GM23338 (cell line): ENCODE results near the gene THADA. TPM values are rescaled to one million over a fixed set of nuclear protein-coding genes. Genes with fewer than 3 reads are reported as not detected.

Source experiments
- ATAC-seq: fragments of 200-7000 bp; cut with Tn5 transposase; 3 replicates; pipeline ENCODE4 v1.9.1; 2020
- DNase-seq: peaks from one replicate; pipeline ENCODE4 v3.0.0-alpha.2; 2015; ENCODE audit warnings: low spot score
- H2AFZ ChIP-seq: fragments of 200-600 bp; sonication (generic); 2 replicates; pipeline ENCODE4 v1.8.0; 2016; ENCODE audit warnings: antibody characterized with exemption, mild to moderate bottlenecking, moderate library complexity
- H3F3A ChIP-seq: fragments of 200-600 bp; sonication (generic); replicated peaks from 2 replicates; pipeline ENCODE4 v1.8.0; 2017; ENCODE audit warnings: antibody characterized with exemption, mixed run types, low read depth
- H3K27ac ChIP-seq: fragments of 200-600 bp; sonication (generic); 2 replicates; pipeline ENCODE4 v1.6.1; 2016; ENCODE audit warnings: low read depth
- H3K27me3 ChIP-seq: fragments of 200-600 bp; sonication (generic); 2 replicates; pipeline ENCODE4 v1.8.0; 2016; ENCODE audit warnings: mild to moderate bottlenecking, mixed run types, moderate library complexity; ENCODE audit not compliant: insufficient read depth
- H3K36me3 ChIP-seq: fragments of 200-600 bp; sonication (generic); 2 replicates; pipeline ENCODE4 v1.8.0; 2016; ENCODE audit warnings: mild to moderate bottlenecking; ENCODE audit not compliant: insufficient read depth
- H3K4me1 ChIP-seq: fragments of 200-600 bp; sonication (generic); 2 replicates; pipeline ENCODE4 v1.8.0; 2016; ENCODE audit warnings: mild to moderate bottlenecking, moderate library complexity; ENCODE audit not compliant: insufficient read depth
- H3K4me2 ChIP-seq: fragments of 200-600 bp; sonication (generic); 2 replicates; pipeline ENCODE4 v1.7.1; 2017; ENCODE audit warnings: mixed run types
- H3K4me3 ChIP-seq: fragments of 200-600 bp; sonication (generic); 2 replicates; pipeline ENCODE4 v1.6.1; 2016; ENCODE audit warnings: mixed run types
- H3K79me2 ChIP-seq: fragments of 200-600 bp; sonication (generic); replicated peaks from 2 replicates; pipeline ENCODE4 v1.8.0; 2017; ENCODE audit warnings: mild to moderate bottlenecking; ENCODE audit not compliant: insufficient read depth
- H3K9me2 ChIP-seq: fragments of 200-600 bp; sonication (generic); 2 replicates; pipeline ENCODE4 v1.8.0; 2017; ENCODE audit not compliant: insufficient read depth
- H4K20me1 ChIP-seq: fragments of 200-600 bp; sonication (generic); replicated peaks from 2 replicates; pipeline ENCODE4 v1.8.0; 2017; ENCODE audit warnings: mild to moderate bottlenecking; ENCODE audit not compliant: insufficient read depth
- H3K27ac Mint-ChIP-seq: 2 replicates; pipeline ENCODE4 v1.8.0; 2020; ENCODE audit warnings: inconsistent platforms, mild to moderate bottlenecking, moderate library complexity, mixed read lengths
- H3K27me3 Mint-ChIP-seq: 3 replicates; pipeline ENCODE4 v1.8.0; 2022; ENCODE audit warnings: low read depth, mild to moderate bottlenecking, moderate library complexity, mixed read lengths, inconsistent platforms; ENCODE audit not compliant: insufficient read depth, poor library complexity
- H3K36me3 Mint-ChIP-seq: 3 replicates; pipeline ENCODE4 v1.8.0; 2021; ENCODE audit warnings: low read depth, mild to moderate bottlenecking, inconsistent platforms, moderate library complexity, mixed read lengths
- H3K4me1 Mint-ChIP-seq: 3 replicates; pipeline ENCODE4 v1.8.0; 2020; ENCODE audit warnings: mild to moderate bottlenecking, inconsistent platforms, mixed read lengths
- H3K4me3 Mint-ChIP-seq: 3 replicates; pipeline ENCODE4 v1.8.0; 2021; ENCODE audit warnings: moderate library complexity, mild to moderate bottlenecking, inconsistent platforms, mixed read lengths
- H3K9me3 Mint-ChIP-seq: 3 replicates; pipeline ENCODE4 v1.8.0; 2020; ENCODE audit warnings: moderate library complexity, mild to moderate bottlenecking, inconsistent platforms, mixed read lengths
- EZH2 ChIP-seq: fragments of 200-600 bp; sonication (generic); IDR thresholded peaks from one replicate; pipeline ENCODE4 v1.8.0; 2017; ENCODE audit warnings: antibody characterized with exemption, mild to moderate bottlenecking, low read depth; ENCODE audit not compliant: unreplicated experiment
- EZH2phosphoT487 ChIP-seq: fragments of 200-600 bp; sonication (generic); IDR thresholded peaks from one replicate; pipeline ENCODE4 v1.8.1; 2018; ENCODE audit warnings: antibody characterized with exemption; ENCODE audit not compliant: unreplicated experiment
- JUNB ChIP-seq: IDR thresholded peaks from one replicate; pipeline ENCODE4 v1.6.1; 2016; ENCODE audit warnings: antibody characterized with exemption; ENCODE audit not compliant: unreplicated experiment
- NANOG ChIP-seq: IDR thresholded peaks from 2 replicates; pipeline ENCODE4 v1.6.1; 2016; ENCODE audit warnings: antibody characterized with exemption, borderline replicate concordance
- POLR2AphosphoS5 ChIP-seq: IDR thresholded peaks from 2 replicates; pipeline ENCODE4 v1.6.1; 2016; ENCODE audit warnings: antibody characterized with exemption, low read depth
- STAT1 ChIP-seq: IDR thresholded peaks from one replicate; pipeline ENCODE4 v1.6.1; 2016; ENCODE audit warnings: antibody characterized with exemption; ENCODE audit not compliant: unreplicated experiment
- ZNF114 ChIP-seq: fragments of 250-450 bp; sonication (Bioruptor Pico); IDR thresholded peaks from 2 replicates; pipeline ENCODE4 v1.5.0; 2020; ENCODE audit warnings: mild to moderate bottlenecking, moderate library complexity
- polyA plus RNA-seq: library from polyadenylated mRNA; unstranded; fragments of >200 nt; fragmentation: Nextera tagmentation; extraction: Ambion mirVana; gene quantifications from 2 replicates; pipeline ENCODE4 v1.2.1, GENCODE V29; 2016
- total RNA-seq: library from RNA; depleted of rRNA; stranded (reverse); fragments of >200 nt; shearing (Covaris generic); gene quantifications from 2 replicates; pipeline ENCODE4 v1.2.3, GENCODE V29; 2014
- TF ChIP-seq, protein P1 (sequence below): IDR thresholded peaks from one replicate; pipeline ENCODE4 v1.6.1; 2018; ENCODE audit warnings: antibody characterized with exemption; ENCODE audit not compliant: unreplicated experiment
- TF ChIP-seq, protein P2 (sequence below): fragments of 250-450 bp; sonication (Bioruptor Pico); IDR thresholded peaks from 2 replicates; pipeline ENCODE4 v1.5.0; 2020; ENCODE audit warnings: mild to moderate bottlenecking, moderate library complexity
- TF ChIP-seq, protein P3 (sequence below), 2 experiments: fragments of 200-600 bp in 1 of 2; sonication (generic) in 1 of 2; conservative IDR thresholded peaks; 2 replicates each; pipeline versions ENCODE4 v1.5.1 to v1.6.1; 2016 to 2017; ENCODE audit warnings: antibody characterized with exemption in 2 of 2, low read depth in 2 of 2, mild to moderate bottlenecking in 2 of 2, moderate library complexity in 1 of 2

Gene THADA
- total and polyA plus RNA-seq, 2 experiments from 2014 or later: 17.0 to 30.7 TPM

DNA sequence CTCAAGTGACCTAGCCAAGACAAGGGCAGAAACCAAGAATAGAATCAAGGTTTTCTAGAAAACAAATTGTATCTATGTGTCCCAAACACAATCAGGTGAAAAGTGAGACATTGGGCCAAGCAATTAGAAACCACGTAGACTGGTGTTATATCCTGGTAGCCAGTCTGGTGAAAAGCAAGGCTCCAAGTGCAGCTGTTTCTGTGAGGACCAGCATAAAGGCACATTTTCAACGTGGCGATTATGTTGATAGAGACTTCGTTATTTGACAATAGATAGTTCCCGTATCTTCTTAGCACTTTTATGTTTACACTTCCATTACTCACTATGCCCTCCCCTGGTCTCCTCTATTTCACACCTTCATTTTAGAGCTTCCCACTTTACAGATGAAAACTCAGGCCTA, 266.2 kb downstream of the THADA start (continued):
- TF ChIP-seq, protein P1, sequence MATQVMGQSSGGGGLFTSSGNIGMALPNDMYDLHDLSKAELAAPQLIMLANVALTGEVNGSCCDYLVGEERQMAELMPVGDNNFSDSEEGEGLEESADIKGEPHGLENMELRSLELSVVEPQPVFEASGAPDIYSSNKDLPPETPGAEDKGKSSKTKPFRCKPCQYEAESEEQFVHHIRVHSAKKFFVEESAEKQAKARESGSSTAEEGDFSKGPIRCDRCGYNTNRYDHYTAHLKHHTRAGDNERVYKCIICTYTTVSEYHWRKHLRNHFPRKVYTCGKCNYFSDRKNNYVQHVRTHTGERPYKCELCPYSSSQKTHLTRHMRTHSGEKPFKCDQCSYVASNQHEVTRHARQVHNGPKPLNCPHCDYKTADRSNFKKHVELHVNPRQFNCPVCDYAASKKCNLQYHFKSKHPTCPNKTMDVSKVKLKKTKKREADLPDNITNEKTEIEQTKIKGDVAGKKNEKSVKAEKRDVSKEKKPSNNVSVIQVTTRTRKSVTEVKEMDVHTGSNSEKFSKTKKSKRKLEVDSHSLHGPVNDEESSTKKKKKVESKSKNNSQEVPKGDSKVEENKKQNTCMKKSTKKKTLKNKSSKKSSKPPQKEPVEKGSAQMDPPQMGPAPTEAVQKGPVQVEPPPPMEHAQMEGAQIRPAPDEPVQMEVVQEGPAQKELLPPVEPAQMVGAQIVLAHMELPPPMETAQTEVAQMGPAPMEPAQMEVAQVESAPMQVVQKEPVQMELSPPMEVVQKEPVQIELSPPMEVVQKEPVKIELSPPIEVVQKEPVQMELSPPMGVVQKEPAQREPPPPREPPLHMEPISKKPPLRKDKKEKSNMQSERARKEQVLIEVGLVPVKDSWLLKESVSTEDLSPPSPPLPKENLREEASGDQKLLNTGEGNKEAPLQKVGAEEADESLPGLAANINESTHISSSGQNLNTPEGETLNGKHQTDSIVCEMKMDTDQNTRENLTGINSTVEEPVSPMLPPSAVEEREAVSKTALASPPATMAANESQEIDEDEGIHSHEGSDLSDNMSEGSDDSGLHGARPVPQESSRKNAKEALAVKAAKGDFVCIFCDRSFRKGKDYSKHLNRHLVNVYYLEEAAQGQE: no peak
- no peak for TF ChIP-seq EZH2

DNA sequence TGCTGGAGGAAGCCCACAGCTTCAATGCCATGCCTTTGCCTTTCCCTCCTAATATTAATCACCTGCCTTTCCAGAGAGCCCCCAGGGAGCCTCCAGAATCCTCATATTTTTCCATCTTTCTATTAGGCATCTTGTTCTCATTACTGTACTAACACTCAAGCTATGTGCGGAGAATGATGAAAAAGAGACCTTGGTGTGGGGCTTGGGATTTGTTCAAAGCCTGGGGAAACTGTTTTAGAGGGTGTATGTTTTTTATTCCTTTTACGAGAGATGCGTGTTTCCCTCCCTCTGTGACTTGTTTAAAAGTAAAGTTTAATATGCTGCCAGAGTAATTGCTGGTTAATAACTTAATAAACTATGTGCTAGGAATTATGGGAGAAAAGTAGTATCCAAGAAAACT, 267.0 kb downstream of the THADA start:
- ATAC-seq (no peak), DNase-seq (no peak)
- Histone ChIP-seq H3K4me1 (peaks cover 11% of the 10 kb centered on the region; the same call in 1 of the 2 replicates), H4K20me1 (no peaks in the 10 kb centered on the region), H3K79me2 (no peaks in the 10 kb centered on the region), H3K36me3 (no peaks in the 10 kb centered on the region), H3F3A (no peaks in the 10 kb centered on the region), H3K27ac (no peak overlapping the region), H3K27me3 (no peaks in the 10 kb centered on the region), H3K4me2 (no peak overlapping the region), H2AFZ (no peak overlapping the region), H3K9me2 (no peaks in the 10 kb centered on the region), H3K4me3 (no peak overlapping the region)
- Mint-ChIP-seq H3K9me3 (no peaks in the 10 kb centered on the region), H3K27me3 (no peaks in the 10 kb centered on the region), H3K4me3 (no peak overlapping the region), H3K27ac (no peak overlapping the region), H3K36me3 (no peaks in the 10 kb centered on the region), H3K4me1 (peaks cover 19% of the 10 kb centered on the region)
- TF ChIP-seq, protein P1: no peak
- TF ChIP-seq EZH2phosphoT487 (no peak), EZH2 (no peak), NANOG (no peak), JUNB (no peak), POLR2AphosphoS5 (no peak), STAT1 (no peak), ZNF114 (CRISPR knock-in tag) (no peak)
- TF ChIP-seq, protein P2, sequence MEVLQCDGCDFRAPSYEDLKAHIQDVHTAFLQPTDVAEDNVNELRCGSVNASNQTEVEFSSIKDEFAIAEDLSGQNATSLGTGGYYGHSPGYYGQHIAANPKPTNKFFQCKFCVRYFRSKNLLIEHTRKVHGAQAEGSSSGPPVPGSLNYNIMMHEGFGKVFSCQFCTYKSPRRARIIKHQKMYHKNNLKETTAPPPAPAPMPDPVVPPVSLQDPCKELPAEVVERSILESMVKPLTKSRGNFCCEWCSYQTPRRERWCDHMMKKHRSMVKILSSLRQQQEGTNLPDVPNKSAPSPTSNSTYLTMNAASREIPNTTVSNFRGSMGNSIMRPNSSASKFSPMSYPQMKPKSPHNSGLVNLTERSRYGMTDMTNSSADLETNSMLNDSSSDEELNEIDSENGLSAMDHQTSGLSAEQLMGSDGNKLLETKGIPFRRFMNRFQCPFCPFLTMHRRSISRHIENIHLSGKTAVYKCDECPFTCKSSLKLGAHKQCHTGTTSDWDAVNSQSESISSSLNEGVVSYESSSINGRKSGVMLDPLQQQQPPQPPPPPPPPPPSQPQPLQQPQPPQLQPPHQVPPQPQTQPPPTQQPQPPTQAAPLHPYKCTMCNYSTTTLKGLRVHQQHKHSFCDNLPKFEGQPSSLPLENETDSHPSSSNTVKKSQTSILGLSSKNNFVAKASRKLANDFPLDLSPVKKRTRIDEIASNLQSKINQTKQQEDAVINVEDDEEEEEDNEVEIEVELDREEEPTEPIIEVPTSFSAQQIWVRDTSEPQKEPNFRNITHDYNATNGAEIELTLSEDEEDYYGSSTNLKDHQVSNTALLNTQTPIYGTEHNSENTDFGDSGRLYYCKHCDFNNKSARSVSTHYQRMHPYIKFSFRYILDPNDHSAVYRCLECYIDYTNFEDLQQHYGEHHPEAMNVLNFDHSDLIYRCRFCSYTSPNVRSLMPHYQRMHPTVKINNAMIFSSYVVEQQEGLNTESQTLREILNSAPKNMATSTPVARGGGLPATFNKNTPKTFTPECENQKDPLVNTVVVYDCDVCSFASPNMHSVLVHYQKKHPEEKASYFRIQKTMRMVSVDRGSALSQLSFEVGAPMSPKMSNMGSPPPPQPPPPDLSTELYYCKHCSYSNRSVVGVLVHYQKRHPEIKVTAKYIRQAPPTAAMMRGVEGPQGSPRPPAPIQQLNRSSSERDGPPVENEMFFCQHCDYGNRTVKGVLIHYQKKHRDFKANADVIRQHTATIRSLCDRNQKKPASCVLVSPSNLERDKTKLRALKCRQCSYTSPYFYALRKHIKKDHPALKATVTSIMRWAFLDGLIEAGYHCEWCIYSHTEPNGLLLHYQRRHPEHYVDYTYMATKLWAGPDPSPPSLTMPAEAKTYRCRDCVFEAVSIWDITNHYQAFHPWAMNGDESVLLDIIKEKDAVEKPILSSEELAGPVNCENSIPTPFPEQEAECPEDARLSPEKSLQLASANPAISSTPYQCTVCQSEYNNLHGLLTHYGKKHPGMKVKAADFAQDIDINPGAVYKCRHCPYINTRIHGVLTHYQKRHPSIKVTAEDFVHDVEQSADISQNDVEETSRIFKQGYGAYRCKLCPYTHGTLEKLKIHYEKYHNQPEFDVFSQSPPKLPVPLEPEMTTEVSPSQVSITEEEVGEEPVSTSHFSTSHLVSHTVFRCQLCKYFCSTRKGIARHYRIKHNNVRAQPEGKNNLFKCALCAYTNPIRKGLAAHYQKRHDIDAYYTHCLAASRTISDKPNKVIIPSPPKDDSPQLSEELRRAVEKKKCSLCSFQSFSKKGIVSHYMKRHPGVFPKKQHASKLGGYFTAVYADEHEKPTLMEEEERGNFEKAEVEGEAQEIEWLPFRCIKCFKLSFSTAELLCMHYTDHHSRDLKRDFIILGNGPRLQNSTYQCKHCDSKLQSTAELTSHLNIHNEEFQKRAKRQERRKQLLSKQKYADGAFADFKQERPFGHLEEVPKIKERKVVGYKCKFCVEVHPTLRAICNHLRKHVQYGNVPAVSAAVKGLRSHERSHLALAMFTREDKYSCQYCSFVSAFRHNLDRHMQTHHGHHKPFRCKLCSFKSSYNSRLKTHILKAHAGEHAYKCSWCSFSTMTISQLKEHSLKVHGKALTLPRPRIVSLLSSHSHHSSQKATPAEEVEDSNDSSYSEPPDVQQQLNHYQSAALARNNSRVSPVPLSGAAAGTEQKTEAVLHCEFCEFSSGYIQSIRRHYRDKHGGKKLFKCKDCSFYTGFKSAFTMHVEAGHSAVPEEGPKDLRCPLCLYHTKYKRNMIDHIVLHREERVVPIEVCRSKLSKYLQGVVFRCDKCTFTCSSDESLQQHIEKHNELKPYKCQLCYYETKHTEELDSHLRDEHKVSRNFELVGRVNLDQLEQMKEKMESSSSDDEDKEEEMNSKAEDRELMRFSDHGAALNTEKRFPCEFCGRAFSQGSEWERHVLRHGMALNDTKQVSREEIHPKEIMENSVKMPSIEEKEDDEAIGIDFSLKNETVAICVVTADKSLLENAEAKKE: no peak
- TF ChIP-seq, protein P3, sequence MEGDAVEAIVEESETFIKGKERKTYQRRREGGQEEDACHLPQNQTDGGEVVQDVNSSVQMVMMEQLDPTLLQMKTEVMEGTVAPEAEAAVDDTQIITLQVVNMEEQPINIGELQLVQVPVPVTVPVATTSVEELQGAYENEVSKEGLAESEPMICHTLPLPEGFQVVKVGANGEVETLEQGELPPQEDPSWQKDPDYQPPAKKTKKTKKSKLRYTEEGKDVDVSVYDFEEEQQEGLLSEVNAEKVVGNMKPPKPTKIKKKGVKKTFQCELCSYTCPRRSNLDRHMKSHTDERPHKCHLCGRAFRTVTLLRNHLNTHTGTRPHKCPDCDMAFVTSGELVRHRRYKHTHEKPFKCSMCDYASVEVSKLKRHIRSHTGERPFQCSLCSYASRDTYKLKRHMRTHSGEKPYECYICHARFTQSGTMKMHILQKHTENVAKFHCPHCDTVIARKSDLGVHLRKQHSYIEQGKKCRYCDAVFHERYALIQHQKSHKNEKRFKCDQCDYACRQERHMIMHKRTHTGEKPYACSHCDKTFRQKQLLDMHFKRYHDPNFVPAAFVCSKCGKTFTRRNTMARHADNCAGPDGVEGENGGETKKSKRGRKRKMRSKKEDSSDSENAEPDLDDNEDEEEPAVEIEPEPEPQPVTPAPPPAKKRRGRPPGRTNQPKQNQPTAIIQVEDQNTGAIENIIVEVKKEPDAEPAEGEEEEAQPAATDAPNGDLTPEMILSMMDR (conservative IDR thresholded peaks at IDR 0.05; ENCODE audit: low read depth in 2 of 2): no peak
